DND-41 (cell line): ENCODE data around the gene TMEM61.

Source experiments
- ATAC-seq: fragments of 200-7000 bp; cut with Tn5 transposase; 3 replicates; pipeline ENCODE4 v1.9.1; 2021; ENCODE audit warnings: low read depth; ENCODE audit not compliant: insufficient read depth
- DNase-seq: peaks from one replicate; pipeline ENCODE4 v3.0.0-alpha.2; 2020
- H2AFZ ChIP-seq: 2 replicates; pipeline ENCODE4 v1.6.0; 2012; ENCODE audit warnings: low read depth, low read length
- H3K27ac ChIP-seq: 2 replicates; pipeline ENCODE4 v1.5.1; 2012; ENCODE audit warnings: low read length, inconsistent platforms
- H3K27me3 ChIP-seq: fragments of 200-600 bp; sonication (generic); 2 replicates; pipeline ENCODE4 v1.6.0; 2012; ENCODE audit warnings: low read length, mild to moderate bottlenecking, inconsistent platforms; ENCODE audit not compliant: insufficient read depth, poor library complexity
- H3K36me3 ChIP-seq: 2 replicates; pipeline ENCODE4 v1.5.1; 2012; ENCODE audit warnings: low read length, inconsistent platforms; ENCODE audit not compliant: insufficient read depth
- H3K4me1 ChIP-seq: 2 replicates; pipeline ENCODE4 v1.5.1; 2012; ENCODE audit warnings: mild to moderate bottlenecking, low read length; ENCODE audit not compliant: insufficient read depth
- H3K4me2 ChIP-seq: 2 replicates; pipeline ENCODE4 v1.6.0; 2012; ENCODE audit warnings: mild to moderate bottlenecking, moderate library complexity, low read length, inconsistent platforms; ENCODE audit not compliant: insufficient read depth
- H3K4me3 ChIP-seq, 2 experiments: fragments of 200-600 bp in 1 of 2; shearing (Covaris generic) in 1 of 2; 2 replicates each; pipeline ENCODE4 v1.5.1; 2012 to 2016; ENCODE audit warnings: inconsistent platforms in 2 of 2, low read length in 2 of 2, mild to moderate bottlenecking in 2 of 2, low read depth in 1 of 2, moderate library complexity in 1 of 2
- H3K79me2 ChIP-seq: 2 replicates; pipeline ENCODE4 v1.6.0; 2012; ENCODE audit warnings: low read length, inconsistent platforms; ENCODE audit not compliant: insufficient read depth
- H3K9ac ChIP-seq: 2 replicates; pipeline ENCODE4 v1.6.0; 2012; ENCODE audit warnings: low read depth, mild to moderate bottlenecking, inconsistent platforms, low read length, moderate library complexity
- H3K9me3 ChIP-seq: 2 replicates; pipeline ENCODE4 v1.5.1; 2012; ENCODE audit warnings: low read length, moderate library complexity, mild to moderate bottlenecking, inconsistent platforms; ENCODE audit not compliant: insufficient read depth, severe bottlenecking
- H4K20me1 ChIP-seq: 2 replicates; pipeline ENCODE4 v1.6.0; 2012; ENCODE audit warnings: low read length; ENCODE audit not compliant: insufficient read depth
- EZH2 ChIP-seq: IDR thresholded peaks from 3 replicates; pipeline ENCODE4 v1.6.1; 2012; ENCODE audit warnings: borderline replicate concordance, low read depth, mild to moderate bottlenecking, moderate library complexity, low read length, inconsistent platforms; ENCODE audit not compliant: severe bottlenecking
- TF ChIP-seq, protein P1 (sequence below): IDR thresholded peaks from 2 replicates; pipeline ENCODE4 v1.5.1; 2012; ENCODE audit warnings: borderline replicate concordance, low read length, moderate library complexity, mild to moderate bottlenecking; ENCODE audit not compliant: poor library complexity, severe bottlenecking; ENCODE audit errors: extremely low read depth

Gene TMEM61

DNA sequence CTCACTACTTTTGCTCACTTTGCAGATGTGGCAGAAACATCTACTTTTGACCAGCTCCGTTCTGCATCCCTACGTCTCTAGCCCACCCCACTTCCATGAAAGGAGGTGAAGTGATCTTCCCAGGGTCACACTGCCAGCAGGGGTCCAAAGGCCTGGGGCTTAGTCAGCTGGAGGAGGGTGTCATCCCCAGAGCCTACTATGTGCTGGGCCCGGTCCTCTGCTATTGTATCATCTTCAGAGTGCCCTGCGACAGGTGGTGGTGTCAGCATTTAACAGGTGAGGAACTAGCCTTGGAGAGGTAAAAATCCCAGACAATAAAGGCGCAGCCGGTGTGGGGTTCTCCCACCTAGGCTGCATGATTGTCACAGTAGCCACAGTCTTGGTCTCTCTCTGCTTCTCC is 12.7 kb downstream of the TMEM61 start:
- Histone ChIP-seq H3K4me1 (no peaks in the 10 kb centered on the region), H4K20me1 (no peaks in the 10 kb centered on the region), H3K27ac (no peak overlapping the region), H3K4me2 (no peak overlapping the region), H3K9ac (no peak overlapping the region), H3K9me3 (no peaks in the 10 kb centered on the region), H3K79me2 (no peaks in the 10 kb centered on the region), H2AFZ (no peak overlapping the region), H3K36me3 (no peaks in the 10 kb centered on the region), H3K4me3 (no peak overlapping the region), H3K27me3 (peaks cover 4% of the 10 kb centered on the region)
- DNase-seq (no peak), ATAC-seq (no peak)
- TF ChIP-seq, protein P1, sequence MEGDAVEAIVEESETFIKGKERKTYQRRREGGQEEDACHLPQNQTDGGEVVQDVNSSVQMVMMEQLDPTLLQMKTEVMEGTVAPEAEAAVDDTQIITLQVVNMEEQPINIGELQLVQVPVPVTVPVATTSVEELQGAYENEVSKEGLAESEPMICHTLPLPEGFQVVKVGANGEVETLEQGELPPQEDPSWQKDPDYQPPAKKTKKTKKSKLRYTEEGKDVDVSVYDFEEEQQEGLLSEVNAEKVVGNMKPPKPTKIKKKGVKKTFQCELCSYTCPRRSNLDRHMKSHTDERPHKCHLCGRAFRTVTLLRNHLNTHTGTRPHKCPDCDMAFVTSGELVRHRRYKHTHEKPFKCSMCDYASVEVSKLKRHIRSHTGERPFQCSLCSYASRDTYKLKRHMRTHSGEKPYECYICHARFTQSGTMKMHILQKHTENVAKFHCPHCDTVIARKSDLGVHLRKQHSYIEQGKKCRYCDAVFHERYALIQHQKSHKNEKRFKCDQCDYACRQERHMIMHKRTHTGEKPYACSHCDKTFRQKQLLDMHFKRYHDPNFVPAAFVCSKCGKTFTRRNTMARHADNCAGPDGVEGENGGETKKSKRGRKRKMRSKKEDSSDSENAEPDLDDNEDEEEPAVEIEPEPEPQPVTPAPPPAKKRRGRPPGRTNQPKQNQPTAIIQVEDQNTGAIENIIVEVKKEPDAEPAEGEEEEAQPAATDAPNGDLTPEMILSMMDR = no peak
- no peak for TF ChIP-seq EZH2

DNA sequence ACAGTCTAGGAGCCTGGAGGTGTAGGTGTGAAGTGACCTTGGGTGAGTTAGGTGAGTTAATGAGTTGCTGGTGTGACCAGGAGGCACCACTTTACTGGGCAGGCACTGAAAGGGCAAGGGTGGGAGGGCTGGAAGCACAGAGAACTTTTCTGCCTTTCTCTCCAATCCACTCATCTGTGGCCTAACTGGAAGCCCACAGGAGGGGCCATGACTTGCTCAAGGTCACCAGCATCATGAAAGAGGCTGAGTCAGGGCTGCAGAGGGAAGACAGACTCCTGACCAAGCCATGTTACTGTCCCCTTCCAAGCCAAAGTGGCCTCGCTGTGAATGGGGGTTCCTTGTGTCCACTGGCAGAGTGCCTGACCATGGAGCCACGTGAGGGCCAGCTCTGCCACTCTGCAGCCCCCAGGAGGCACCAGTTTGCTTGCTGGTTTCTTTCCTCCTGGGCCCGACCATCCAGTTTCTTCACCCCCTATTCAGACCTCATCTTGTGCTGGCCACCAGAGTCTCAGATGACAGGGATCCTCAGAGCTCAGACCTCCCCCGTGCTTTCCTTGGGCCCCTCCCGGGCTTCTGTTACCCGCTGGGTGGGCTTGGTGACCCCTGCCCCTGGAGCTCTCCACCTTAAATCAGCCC is 14.0 kb downstream of the TMEM61 start:
- Histone ChIP-seq H4K20me1 (no peaks in the 10 kb centered on the region), H3K79me2 (no peaks in the 10 kb centered on the region), H3K27me3 (peaks cover 4% of the 10 kb centered on the region), H3K9ac (no peak overlapping the region), H3K4me3 (no peak overlapping the region), H3K27ac (no peak overlapping the region), H3K4me1 (no peaks in the 10 kb centered on the region), H2AFZ (no peak overlapping the region), H3K4me2 (no peak overlapping the region), H3K9me3 (no peaks in the 10 kb centered on the region), H3K36me3 (no peaks in the 10 kb centered on the region)
- no peak for DNase-seq
- no peak for TF ChIP-seq EZH2
- TF ChIP-seq, protein P1 = no peak
- ATAC-seq = no peak

DNA sequence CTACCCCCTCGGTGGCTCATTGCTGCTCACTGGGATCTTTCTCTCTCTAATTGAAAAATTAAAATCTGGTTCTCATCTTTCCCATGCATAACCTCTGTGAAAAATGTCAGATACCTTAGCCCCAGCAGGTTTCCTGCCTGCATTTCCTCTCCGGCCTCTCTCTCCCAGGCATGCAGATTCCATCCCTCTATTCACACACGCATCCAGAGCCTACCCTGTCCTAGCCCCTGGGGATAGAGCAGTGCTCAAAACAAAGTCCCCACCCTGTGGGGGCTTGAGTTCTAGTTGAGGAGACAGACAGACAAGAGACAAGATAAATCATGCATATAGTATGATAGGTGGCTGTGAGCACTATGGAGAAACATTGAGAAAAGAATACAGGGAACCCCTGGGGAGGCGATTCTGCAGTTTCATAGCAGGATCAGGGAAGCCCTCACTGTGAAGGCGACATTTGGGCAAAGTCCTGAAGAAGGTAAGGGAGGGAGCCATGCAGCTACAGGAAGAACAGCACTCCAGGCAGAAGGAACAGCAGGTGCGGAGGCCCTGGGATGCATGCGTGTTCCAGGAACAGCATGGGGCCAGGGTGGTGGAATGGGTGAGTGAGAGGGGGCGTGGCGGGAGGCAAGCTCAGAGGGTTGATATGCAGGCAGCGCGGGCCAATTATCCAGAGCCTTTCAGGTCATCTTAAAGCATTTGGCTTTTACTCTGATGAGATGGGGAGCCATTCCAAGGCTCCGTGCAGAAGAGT is 14.8 kb downstream of the TMEM61 start:
- Histone ChIP-seq H3K27ac (no peak overlapping the region), H3K4me3 (no peak overlapping the region), H3K4me2 (no peak overlapping the region), H3K9ac (no peak overlapping the region), H3K9me3 (no peaks in the 10 kb centered on the region), H3K79me2 (no peaks in the 10 kb centered on the region), H3K27me3 (peaks cover 4% of the 10 kb centered on the region), H3K4me1 (no peaks in the 10 kb centered on the region), H2AFZ (no peak overlapping the region), H4K20me1 (no peaks in the 10 kb centered on the region), H3K36me3 (no peaks in the 10 kb centered on the region)
- ATAC-seq = no peak
- TF ChIP-seq EZH2 = no peak
- TF ChIP-seq, protein P1 = no peak
- no peak for DNase-seq
